ENCODE measurements around the gene TBC1D16. TPM values are rescaled to one million over a fixed set of nuclear protein-coding genes. Genes with fewer than 3 reads are reported as not detected.

TBC1D16 gene
- total RNA-seq, 1 experiment from 2014 or later, result 85.8 TPM

GRCh38 chr17:80021600-80021999 is 14.1 kb downstream of the TBC1D16 start:
- no peak overlapping the region for H3K56ac ChIP-seq (ENCODE audit: insufficient read length, low read depth, low read length)
- H2BK12ac ChIP-seq (ENCODE audit: insufficient read length, low read depth, low read length), result no peak overlapping the region
- H3K27me3 Mint-ChIP-seq (ENCODE audit: low read depth), result no peaks in the 10 kb centered on the region
- WGBS (ENCODE audit: extremely low coverage, insufficient read length, low lambda C conversion rate), result no CpG with 5 or more reads among the region's 2 CpGs
- H4K8ac ChIP-seq (replicated peaks; ENCODE audit: insufficient read length, low read depth, low read length), result no peak overlapping the region
- no peak overlapping the region for H3K4ac ChIP-seq (ENCODE audit: low read depth, low read length)
- no peak overlapping the region for H3K27ac Mint-ChIP-seq
- H2BK120ac ChIP-seq (ENCODE audit: low read depth, low read length, poor library complexity, severe bottlenecking), result no peak overlapping the region
- no peak overlapping the region for H2BK20ac ChIP-seq (ENCODE audit: low read depth, low read length, poor library complexity, severe bottlenecking)
- H3K79me1 ChIP-seq (ENCODE audit: insufficient read depth, low read depth, low read length, poor library complexity, severe bottlenecking), result peaks cover 4% of the 10 kb centered on the region
- H2AK5ac ChIP-seq (ENCODE audit: insufficient read length, low read length), result no peak overlapping the region
- no peak overlapping the region for H3K23ac ChIP-seq (ENCODE audit: insufficient read length, low read depth, low read length)
- H3K4me1 ChIP-seq (ENCODE audit: insufficient read depth, low read length), result peaks cover 3% of the 10 kb centered on the region; the same call in 1 of the 2 replicates
- H2AFZ ChIP-seq (ENCODE audit: low read length), result no peak overlapping the region
- H4K91ac ChIP-seq (ENCODE audit: insufficient read length, low read depth, low read length), result no peak overlapping the region
- H2BK15ac ChIP-seq (ENCODE audit: low read depth, low read length), result no peak overlapping the region
- H3K9ac ChIP-seq (ENCODE audit: extremely low read depth, insufficient read length, low read length), result no peak overlapping the region
- H3K79me2 ChIP-seq (ENCODE audit: insufficient read depth, low read length), result peaks cover 10% of the 10 kb centered on the region; the same call in 1 of the 2 replicates
- no peaks in the 10 kb centered on the region for H3K9me3 ChIP-seq (ENCODE audit: control insufficient read depth, low read depth, low read length)
- H3K14ac ChIP-seq (ENCODE audit: insufficient read depth, low read length), result no peak overlapping the region
- H3K4me2 ChIP-seq (ENCODE audit: insufficient read depth, insufficient read length, low read length), result no peak overlapping the region
- no peaks in the 10 kb centered on the region for H3K23me2 ChIP-seq (ENCODE audit: insufficient read length, low read depth, low read length, poor library complexity, severe bottlenecking)
- no peak overlapping the region for H3T11ph ChIP-seq (ENCODE audit: low read length)
- H3K27me3 ChIP-seq (ENCODE audit: insufficient read depth, low read length), result no peaks in the 10 kb centered on the region
- peaks cover 5 to 10% of the 10 kb centered on the region in 2 experiments; a peak in 2 of 4 replicates for H3K4me1 Mint-ChIP-seq
- no peak overlapping the region for H3K4me3 Mint-ChIP-seq
- no peak overlapping the region for H3K27ac ChIP-seq (ENCODE audit: insufficient read length, low read depth, low read length)
- no peak overlapping the region for H4K5ac ChIP-seq (ENCODE audit: insufficient read length, low read depth, low read length)
- no peak for TF ChIP-seq CTCF (conservative IDR thresholded peaks at IDR 0.05)
- DNase-seq, result no peak
- H4K20me1 ChIP-seq (ENCODE audit: control insufficient read depth, insufficient read depth, insufficient read length), result peaks cover 9% of the 10 kb centered on the region
- no peak overlapping the region for H2BK5ac ChIP-seq (ENCODE audit: insufficient read length, low read length)
- H3K36me3 Mint-ChIP-seq (ENCODE audit: insufficient read depth in 1 of 3, low read depth in 3 of 3), result peaks cover 6 to 18% (median 9%) of the 10 kb centered on the region in 3 experiments; a peak in 5 of 7 replicates
- peaks cover 0 to 3% of the 10 kb centered on the region in 2 experiments; a peak in 1 of 5 replicates for H3K9me3 Mint-ChIP-seq
- no peak overlapping the region for H3K18ac ChIP-seq (ENCODE audit: insufficient read length, low read depth, low read length)
